Measurements from ENCODE around the gene E2F4. TPM values are rescaled to one million over a fixed set of nuclear protein-coding genes. Genes with fewer than 3 reads are reported as not detected.

The E2F4 gene
- total RNA-seq, 2 donors from 2014 or later = 51.9 to 88.7 TPM

GRCh38 chr16:67229906-67230808, 38.2 kb downstream of the E2F4 start:
- no peak for DNase-seq
- H3K27ac ChIP-seq = no peak overlapping the region
- H3K4me1 ChIP-seq = peaks cover 25% of the 10 kb centered on the region
- H3K9me3 ChIP-seq = no peaks in the 10 kb centered on the region
- WGBS, 2 donors = 91% methylated on average over 20 to 31 of the region's 32 CpGs
- no peak overlapping the region for H3K4me3 ChIP-seq
- no peak for ATAC-seq
- no peaks in the 10 kb centered on the region for H3K27me3 ChIP-seq
- TF ChIP-seq CTCF (IDR thresholded peaks at IDR 0.05) = no peak
- no peak for TF ChIP-seq POLR2A (IDR thresholded peaks at IDR 0.05)
- intact Hi-C loops (cut with DNase I) = no loop called here
- H3K36me3 ChIP-seq (replicated peaks in 1 of 2; ENCODE audit: insufficient read depth in 1 of 2, low read depth in 2 of 2) = peaks cover 0 to 15% of the 10 kb centered on the region in 2 donors

- Histone ChIP-seq H3K9me3 (no peaks in the 10 kb centered on the region), H3K27ac (no peak overlapping the region), H3K36me3 (replicated peaks in 1 of 2; ENCODE audit: insufficient read depth in 1 of 2, low read depth in 2 of 2) (peaks cover 0 to 18% of the 10 kb centered on the region in 2 donors), H3K27me3 (no peaks in the 10 kb centered on the region), H3K4me3 (no peak overlapping the region), H3K4me1 (peaks cover 16% of the 10 kb centered on the region)
- no peak for ATAC-seq
- 70 to 72% methylated on average over 6 to 12 of the region's 12 CpGs for WGBS, 2 donors
- intact Hi-C loops (cut with DNase I) = no loop called here
- TF ChIP-seq POLR2A (IDR thresholded peaks at IDR 0.05) = no peak
- no peak for TF ChIP-seq CTCF (IDR thresholded peaks at IDR 0.05)
- no peak for DNase-seq
Measured at GRCh38 chr16:67230809-67231660, 39.1 kb downstream of the E2F4 start.

- no peaks in the 10 kb centered on the region for H3K4me1 ChIP-seq
- intact Hi-C loops (cut with DNase I) = no loop called here
- H3K9me3 ChIP-seq = no peaks in the 10 kb centered on the region
- H3K27ac ChIP-seq = no peak overlapping the region
- ATAC-seq = no peak
- no peak overlapping the region for H3K4me3 ChIP-seq
- peaks cover 0 to 24% of the 10 kb centered on the region in 2 donors for H3K36me3 ChIP-seq (replicated peaks in 1 of 2; ENCODE audit: insufficient read depth in 1 of 2, low read depth in 2 of 2)
- no peaks in the 10 kb centered on the region for H3K27me3 ChIP-seq
- no peak for DNase-seq
- 75 to 83% methylated on average over 1 to 7 of the region's 7 CpGs for WGBS, 2 donors
- no peak for TF ChIP-seq POLR2A (IDR thresholded peaks at IDR 0.05)
- no peak for TF ChIP-seq CTCF (IDR thresholded peaks at IDR 0.05)
Measured at GRCh38 chr16:67233596-67233995, 41.6 kb downstream of the E2F4 start.

GRCh38 chr16:67234180-67234597, 42.2 kb downstream of the E2F4 start:
- Histone ChIP-seq H3K27me3 (no peaks in the 10 kb centered on the region), H3K27ac (no peak overlapping the region), H3K9me3 (no peaks in the 10 kb centered on the region), H3K4me1 (no peaks in the 10 kb centered on the region), H3K4me3 (no peak overlapping the region), H3K36me3 (replicated peaks in 1 of 2; ENCODE audit: insufficient read depth in 1 of 2, low read depth in 2 of 2) (peaks cover 0 to 22% of the 10 kb centered on the region in 2 donors)
- no peak for ATAC-seq
- 93 to 97% methylated on average over 7 to 10 of the region's 10 CpGs for WGBS, 2 donors
- TF ChIP-seq POLR2A (IDR thresholded peaks at IDR 0.05) (no peak), CTCF (IDR thresholded peaks at IDR 0.05) (no peak)
- DNase-seq = no peak
- intact Hi-C loops (cut with DNase I) = no loop called here

Measured in body of pancreas (tissue), 4 donors.